Rectal smooth muscle tissue (tissue), 1 donor: ENCODE data around the gene BBLN.
"Not testable (repeated sequence)": the region's sequence is repeated elsewhere in the genome, so short reads cannot be mapped to it uniquely, and the experiment has no call there.

Experiments
- H3K27ac ChIP-seq: one replicate; pipeline ENCODE4 v1.7.0; 2013; ENCODE audit warnings: low read depth, low read length, inconsistent platforms
- H3K27me3 ChIP-seq: one replicate; pipeline ENCODE4 v1.7.0; 2013; ENCODE audit warnings: low read length; ENCODE audit not compliant: control insufficient read depth, insufficient read depth
- H3K36me3 ChIP-seq: one replicate; pipeline ENCODE4 v1.7.0; 2013; ENCODE audit warnings: low read length; ENCODE audit not compliant: control insufficient read depth, insufficient read depth
- H3K4me1 ChIP-seq: one replicate; pipeline ENCODE4 v1.7.0; 2013; ENCODE audit warnings: low read length; ENCODE audit not compliant: control insufficient read depth, insufficient read depth
- H3K4me3 ChIP-seq: one replicate; pipeline ENCODE4 v1.7.0; 2013; ENCODE audit warnings: low read length
- H3K9ac ChIP-seq: one replicate; pipeline ENCODE4 v1.7.0; 2013; ENCODE audit warnings: low read length

BBLN gene

DNA sequence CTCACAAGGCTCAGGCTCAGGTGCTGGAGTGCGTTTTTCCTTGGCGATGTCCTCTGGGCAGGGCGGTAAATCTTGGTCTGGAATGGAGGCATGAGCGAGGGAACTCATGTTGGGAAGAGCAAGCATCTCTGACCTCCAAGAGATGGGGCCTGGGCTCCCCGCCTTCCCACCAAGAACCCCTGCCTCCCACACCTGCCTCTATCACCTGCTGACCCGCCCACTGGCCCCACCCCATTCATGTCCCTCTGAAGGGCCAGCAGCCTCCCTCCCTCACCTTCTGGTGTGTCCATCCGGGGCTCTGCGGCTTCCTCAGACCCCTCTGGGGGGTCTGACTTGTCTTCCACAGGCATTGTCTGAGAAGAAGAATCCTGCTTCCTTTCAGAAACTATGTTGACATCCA is 20.4 kb downstream of the BBLN start:
- Histone ChIP-seq H3K27me3 (no peaks in the 10 kb centered on the region), H3K27ac (no peak overlapping the region), H3K36me3 (peaks cover 44% of the 10 kb centered on the region), H3K9ac (no peak overlapping the region), H3K4me3 (no peak overlapping the region), H3K4me1 (no peaks in the 10 kb centered on the region)

DNA sequence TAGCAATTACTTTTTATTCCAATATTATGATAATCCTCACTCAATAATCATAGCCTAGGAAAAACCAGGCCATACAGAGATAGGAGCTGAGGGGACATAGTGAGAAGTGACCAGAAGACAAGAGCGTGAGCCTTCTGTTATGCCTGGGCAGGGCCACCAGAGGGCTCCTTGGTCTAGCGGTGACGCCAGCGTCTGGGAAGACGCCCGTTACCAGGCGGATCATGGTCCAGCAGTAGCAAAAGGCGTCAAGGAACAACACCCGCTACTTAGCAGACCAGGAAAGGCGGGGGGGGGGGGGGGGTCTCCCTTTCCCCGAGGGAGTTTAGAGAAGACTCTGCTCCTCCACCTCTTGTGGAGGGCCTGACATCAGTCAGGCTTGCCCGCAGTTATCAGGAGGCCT is 21.4 kb downstream of the BBLN start:
- not testable (repeated sequence) for H3K4me3 ChIP-seq, H3K27ac ChIP-seq, H3K4me1 ChIP-seq, H3K9ac ChIP-seq, H3K27me3 ChIP-seq
- H3K36me3 ChIP-seq: peaks cover 39% of the 10 kb centered on the region

DNA sequence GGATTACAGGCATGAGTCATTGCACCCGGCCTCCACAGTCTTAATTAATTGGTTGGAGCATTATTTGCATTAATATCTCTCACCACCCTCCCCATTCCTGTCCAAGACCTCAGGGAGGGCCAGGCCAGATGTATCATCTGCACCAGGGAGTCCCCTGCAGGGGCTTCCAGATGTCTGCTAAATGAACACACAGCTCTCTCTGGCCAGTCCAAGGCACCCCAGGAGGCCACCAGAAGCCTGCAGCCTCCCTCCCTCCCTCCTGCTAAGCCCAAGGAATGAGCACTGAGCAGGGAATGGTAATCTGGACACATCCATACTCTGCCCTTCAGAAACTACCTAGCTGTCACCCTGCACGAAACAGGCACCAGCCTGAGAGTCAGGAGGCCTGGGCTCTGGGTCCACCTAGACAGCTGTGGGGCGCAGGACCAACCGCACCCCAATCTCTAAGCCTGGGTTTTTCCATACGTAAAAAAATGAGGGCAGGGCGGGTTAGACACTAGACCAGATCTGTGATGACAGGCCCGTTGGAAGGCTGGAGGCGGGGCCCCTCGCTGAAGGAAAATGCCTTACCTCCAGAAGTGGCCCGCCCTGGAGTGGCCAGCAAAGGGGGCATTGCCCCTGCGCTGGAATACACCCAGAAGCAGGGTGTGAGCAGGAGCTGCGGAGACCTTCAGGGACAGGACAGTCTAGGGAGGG is 23.0 kb downstream of the BBLN start:
- no peak overlapping the region for H3K27ac ChIP-seq
- peaks cover 31% of the 10 kb centered on the region for H3K36me3 ChIP-seq
- no peaks in the 10 kb centered on the region for H3K4me1 ChIP-seq
- H3K4me3 ChIP-seq: no peak overlapping the region
- H3K9ac ChIP-seq: no peak overlapping the region
- no peaks in the 10 kb centered on the region for H3K27me3 ChIP-seq

DNA sequence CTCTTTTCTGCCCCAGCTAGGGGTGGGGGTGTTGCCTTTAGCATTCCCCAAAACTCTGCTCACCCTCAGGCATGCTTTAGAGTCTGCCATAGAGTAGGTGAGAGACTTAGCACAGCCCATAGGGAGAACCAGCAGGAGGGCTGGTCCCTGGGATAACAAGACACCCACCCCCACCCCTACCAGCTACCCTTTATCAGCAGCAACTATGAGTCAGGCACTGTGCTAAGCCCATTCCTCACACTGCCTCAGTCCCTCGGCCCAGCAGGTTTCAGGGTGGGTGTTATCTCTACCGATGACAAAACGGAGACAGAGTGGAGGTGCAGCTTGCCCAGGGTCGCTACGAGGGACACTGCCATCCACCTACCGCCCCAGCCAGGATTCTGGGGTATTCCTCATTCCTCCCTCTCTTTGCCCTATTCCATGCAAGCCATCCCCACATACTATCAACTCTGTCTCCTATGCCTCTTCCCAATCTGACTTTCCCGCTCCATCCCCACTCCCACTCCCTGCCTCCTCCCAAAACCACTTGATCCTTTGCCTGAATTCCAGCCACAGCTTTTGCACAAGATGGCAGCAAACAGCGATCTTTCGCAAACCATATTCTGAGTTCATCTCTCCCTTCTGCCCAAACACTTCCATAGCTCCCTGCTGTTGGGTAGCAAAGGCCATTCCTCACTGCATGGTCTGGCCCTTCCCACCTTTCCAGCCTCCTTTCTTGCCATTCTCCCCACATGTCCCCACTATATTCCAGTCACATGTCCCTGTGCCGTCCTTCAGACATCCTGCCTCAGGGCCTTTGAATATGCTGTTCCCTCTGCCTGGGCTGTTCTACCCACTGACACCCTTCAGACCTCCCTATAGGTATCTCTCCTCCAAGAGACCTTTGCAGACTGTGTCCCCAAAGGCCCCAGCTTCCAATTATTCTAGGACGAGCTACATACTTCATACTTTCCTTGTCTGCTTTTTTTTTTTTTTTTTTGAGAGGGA is 26.2 kb downstream of the BBLN start:
- Histone ChIP-seq H3K27ac (no peak overlapping the region), H3K4me1 (peaks cover 8% of the 10 kb centered on the region), H3K4me3 (no peak overlapping the region), H3K9ac (no peak overlapping the region), H3K36me3 (peaks cover 17% of the 10 kb centered on the region), H3K27me3 (no peaks in the 10 kb centered on the region)

DNA sequence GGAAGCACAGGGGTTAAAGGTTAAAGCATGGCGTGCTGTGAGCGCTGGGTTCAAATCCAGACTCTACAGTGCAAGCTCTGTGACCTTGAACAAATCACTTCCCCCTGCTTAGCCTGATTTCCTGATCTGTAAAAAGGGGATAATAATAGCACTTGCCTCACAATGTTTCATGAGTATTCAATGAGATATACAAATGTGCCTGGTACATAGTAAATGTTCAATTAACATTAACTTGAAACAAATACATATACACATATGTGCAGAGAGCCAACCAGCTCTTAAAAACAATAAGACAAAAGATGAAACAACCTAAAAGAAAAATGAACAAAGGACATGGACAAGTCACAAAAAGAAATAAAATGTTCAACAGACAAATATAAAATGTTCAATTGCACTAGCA is 27.3 kb downstream of the BBLN start:
- Histone ChIP-seq H3K4me1 (peaks cover 8% of the 10 kb centered on the region), H3K27me3 (no peaks in the 10 kb centered on the region), H3K4me3 (no peak overlapping the region), H3K9ac (no peak overlapping the region), H3K27ac (no peak overlapping the region), H3K36me3 (peaks cover 16% of the 10 kb centered on the region)

DNA sequence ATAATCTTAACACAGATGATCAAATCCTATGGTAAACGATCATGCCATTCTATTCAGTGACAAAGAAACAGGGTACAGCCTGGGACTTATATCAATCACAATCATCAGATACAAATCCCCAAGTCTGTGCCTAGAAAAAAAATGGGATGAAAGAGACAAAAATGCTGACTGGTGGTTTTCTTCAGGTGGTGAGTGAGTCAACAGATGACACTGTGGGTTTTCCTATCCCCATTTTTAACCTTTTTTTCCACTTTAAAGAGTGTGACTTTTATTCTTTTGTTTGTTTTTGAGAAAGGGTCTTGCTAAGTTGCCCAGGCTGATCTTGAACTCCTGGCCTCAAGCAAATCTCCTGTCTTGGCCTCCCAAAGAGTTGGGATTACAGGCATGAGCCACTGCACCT is 28.1 kb downstream of the BBLN start:
- no peak overlapping the region for H3K4me3 ChIP-seq
- H3K36me3 ChIP-seq: peaks cover 12% of the 10 kb centered on the region
- H3K27ac ChIP-seq: no peak overlapping the region
- no peak overlapping the region for H3K9ac ChIP-seq
- H3K27me3 ChIP-seq: no peaks in the 10 kb centered on the region
- peaks cover 8% of the 10 kb centered on the region for H3K4me1 ChIP-seq

DNA sequence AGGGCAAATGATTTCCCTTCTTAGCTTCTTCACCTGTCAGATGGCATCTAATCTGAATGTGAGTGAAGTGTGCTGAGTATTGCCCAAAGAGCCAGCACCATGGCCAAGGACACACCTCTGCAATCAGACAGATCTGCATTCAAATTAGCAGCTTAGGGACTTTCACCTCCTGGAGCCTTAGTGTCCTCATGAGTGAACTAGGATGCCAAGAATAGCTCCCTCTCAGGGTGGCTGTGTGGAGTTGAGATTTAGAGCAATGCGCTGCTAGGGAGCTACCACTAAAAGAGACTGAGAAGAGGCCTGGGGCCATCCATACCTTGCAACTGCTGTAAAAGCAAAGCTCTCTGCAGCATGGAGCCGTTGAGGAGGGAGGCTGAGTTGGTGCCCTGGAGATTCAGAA is 29.9 kb downstream of the BBLN start:
- H3K9ac ChIP-seq: no peak overlapping the region
- H3K27ac ChIP-seq: no peak overlapping the region
- peaks cover 11% of the 10 kb centered on the region for H3K36me3 ChIP-seq
- peak overlapping the region; percentile 91 for H3K4me3 ChIP-seq
- H3K4me1 ChIP-seq: peaks cover 8% of the 10 kb centered on the region
- no peaks in the 10 kb centered on the region for H3K27me3 ChIP-seq

DNA sequence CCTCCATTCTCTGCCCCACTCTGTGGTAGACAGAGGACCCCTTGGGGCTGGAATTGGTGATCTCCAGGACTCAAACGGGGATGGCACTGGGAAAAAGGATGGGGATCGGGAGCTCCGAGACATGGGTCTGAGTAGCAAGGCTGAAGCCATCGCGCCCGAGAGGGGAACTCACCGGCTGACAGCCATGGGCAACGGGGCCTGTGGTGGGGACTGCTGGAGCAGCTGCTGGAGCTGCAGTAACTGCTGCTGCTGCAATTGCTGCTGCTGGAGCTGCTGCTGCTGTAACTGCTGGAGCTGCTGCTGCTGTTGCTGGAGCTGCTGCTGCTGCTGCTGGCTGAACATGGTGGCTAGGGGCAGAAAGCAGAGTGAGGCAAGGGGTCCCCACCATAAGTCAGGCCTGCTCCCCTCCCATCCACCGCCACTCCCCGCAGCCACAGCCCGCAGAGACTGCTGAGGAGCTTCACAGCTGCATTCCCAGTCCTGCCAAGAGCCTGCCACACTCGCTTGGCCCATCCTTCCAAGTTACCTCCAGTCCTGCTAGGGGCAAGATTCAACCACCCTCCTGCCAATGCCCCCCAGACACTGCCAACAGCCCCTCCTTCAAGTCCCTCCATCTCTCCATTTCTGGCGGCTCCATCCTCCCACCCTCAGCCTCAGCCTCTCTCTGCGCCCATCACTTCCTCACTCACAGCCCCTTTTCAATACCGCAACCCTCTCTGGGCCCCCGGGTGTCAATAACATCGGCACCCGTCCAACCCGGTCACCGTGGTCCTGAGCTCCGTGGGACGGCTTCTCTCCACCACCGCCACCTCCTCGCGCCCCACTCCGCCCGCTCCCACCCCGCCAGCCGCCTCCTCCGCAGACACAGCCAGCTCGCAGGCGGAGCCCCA is 30.7 kb downstream of the BBLN start:
- Histone ChIP-seq H3K4me3 (peak overlapping the region; percentile 91), H3K27ac (peak overlapping the region; percentile 87), H3K4me1 (peaks cover 8% of the 10 kb centered on the region), H3K36me3 (peaks cover 9% of the 10 kb centered on the region), H3K9ac (peak overlapping the region; percentile 81), H3K27me3 (no peaks in the 10 kb centered on the region)

DNA sequence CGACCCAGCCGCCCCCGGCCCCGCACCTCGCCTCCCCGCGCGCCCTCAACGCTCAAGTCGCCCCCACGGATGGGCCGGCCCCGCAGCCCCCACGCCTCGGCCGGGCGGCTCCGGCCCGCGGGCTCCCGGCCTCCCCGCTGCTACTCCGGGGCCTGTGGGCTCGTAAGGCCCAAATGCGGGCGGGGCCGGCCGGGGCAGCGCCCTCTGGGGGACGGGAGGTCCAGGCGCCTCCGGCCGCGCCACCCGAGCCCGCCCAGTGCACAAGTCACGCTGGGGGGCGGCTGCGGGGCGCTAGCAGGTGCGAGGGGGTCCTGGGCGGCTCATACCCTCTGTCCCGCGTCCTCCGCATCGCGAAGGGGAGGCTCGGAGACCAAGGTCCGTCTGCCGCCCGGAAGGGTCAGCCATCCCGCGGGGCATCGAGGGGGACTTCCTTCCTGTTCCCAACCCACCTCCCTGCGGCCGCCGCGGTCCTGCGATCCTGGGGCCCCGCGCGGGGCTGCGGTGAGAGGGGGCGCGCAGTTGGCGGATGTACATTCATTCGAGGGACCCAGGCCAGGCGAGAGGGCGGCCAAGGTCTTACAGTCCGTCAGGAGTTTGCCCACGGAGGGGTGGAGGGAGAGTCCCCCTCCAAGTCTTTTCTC is 31.5 kb downstream of the BBLN start, which contains the start of gene CIZ1:
Gene CIZ1, minus strand, starts transcription at position 167 of the 641 bp plus-strand sequence. CDS start 715 bp downstream, outside the sequence.
- H3K27ac ChIP-seq: peak within 1 kb of the TSS; percentile 87
- no peaks in the 10 kb centered on the region for H3K27me3 ChIP-seq
- peak within 1 kb of the TSS; percentile 86 for H3K9ac ChIP-seq
- peaks cover 4% of the 10 kb centered on the region for H3K36me3 ChIP-seq
- H3K4me3 ChIP-seq: peak within 1 kb of the TSS; percentile 91
- peaks cover 8% of the 10 kb centered on the region for H3K4me1 ChIP-seq

DNA sequence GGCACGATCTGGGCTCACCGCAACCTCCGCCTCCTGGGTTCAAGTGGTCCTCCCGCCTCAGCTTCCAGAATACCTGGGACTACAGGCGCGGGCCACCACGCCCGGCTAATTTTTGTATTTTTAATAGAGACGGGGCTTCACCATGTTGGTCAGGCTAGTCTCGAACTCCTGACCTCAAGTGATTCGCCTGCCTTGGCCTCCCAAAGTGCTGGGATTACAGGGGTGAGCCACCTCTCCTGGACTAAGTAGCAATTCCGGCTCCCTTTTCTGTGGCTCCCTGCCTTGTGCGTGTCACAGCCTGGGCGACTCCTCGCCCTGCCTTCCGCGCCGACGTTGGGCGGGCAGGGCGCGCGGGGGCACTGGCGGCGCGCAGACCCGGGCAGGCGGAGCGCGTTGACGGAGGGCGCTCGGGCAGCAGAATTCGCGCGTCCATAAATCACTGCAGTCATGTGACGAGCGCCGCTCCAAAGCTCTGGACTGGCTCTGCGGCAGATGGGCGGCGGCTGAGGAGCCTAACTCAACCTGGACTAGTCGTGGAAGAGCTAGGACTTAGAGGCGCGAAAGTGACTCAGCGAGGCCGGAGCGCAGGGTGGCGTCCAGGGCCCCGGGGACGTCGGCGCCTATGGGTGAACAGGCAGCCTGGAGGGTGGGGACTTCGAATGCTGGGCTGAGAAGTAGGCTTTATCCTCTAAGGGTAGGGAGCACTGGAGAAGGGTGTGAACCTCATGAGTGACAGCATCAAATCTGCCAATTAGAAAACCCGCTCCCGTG is 32.7 kb downstream of the BBLN start:
- H3K36me3 ChIP-seq: no peaks in the 10 kb centered on the region
- peak overlapping the region; percentile 82 for H3K27ac ChIP-seq
- no peaks in the 10 kb centered on the region for H3K27me3 ChIP-seq
- H3K4me1 ChIP-seq: peaks cover 8% of the 10 kb centered on the region
- H3K4me3 ChIP-seq: peak overlapping the region; percentile 91
- no peak overlapping the region for H3K9ac ChIP-seq

DNA sequence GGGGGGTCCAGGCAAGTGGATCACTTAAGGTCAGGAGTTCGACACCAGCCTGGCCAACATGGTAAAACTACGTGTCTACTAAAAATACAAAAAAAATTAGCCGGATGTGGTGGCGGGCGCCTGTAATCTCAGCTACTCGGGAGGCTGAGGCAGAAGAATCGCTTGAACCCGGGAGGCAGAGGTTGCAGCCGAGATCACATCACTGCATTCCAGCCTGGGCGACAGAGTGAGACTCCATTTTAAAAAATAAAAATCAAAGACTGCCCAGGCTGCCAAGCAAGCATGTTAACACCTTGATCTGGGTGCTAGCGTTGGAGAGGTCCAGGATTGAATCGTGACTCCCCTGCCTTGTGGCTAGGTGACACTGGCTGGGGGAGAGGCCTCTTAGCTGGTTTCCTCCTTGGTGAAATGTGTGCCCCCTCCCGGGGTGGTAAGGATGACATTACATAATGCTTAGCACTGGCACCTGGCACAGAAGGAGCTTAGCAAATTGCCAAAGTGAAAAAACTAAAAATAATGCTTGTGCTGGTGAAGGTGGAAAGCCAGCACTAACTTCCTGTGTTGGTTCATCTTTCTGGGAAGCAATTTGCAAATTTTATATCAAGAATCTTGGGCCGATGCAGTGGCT is 33.5 kb downstream of the BBLN start:
- Histone ChIP-seq H3K36me3 (no peaks in the 10 kb centered on the region), H3K9ac (no peak overlapping the region), H3K4me3 (peak overlapping the region; percentile 91), H3K4me1 (peaks cover 8% of the 10 kb centered on the region), H3K27ac (peak overlapping the region; percentile 82), H3K27me3 (no peaks in the 10 kb centered on the region)
